T-helper 1 cell treated with Interleukin-12 subunit alpha and Interleukin-12 subunit beta and Interleukin-4 antibody, amounts not matched to agents 30 μg/mL and 1 μg/mL, for 36 hours (primary cell): Measurements from ENCODE around the gene CARMIL1.

Experiments
- H3K27ac Mint-ChIP-seq: one replicate; pipeline ENCODE4 v1.8.0; 2021; ENCODE audit warnings: mild to moderate bottlenecking, mixed read lengths
- H3K27me3 Mint-ChIP-seq: one replicate; pipeline ENCODE4 v1.8.0; 2021; ENCODE audit warnings: low read depth, mixed read lengths
- H3K36me3 Mint-ChIP-seq: one replicate; pipeline ENCODE4 v1.8.0; 2021; ENCODE audit warnings: low read depth, mixed read lengths
- H3K4me1 Mint-ChIP-seq: one replicate; pipeline ENCODE4 v1.8.0; 2021; ENCODE audit warnings: low read depth, mixed read lengths
- H3K4me3 Mint-ChIP-seq: one replicate; pipeline ENCODE4 v1.8.0; 2021; ENCODE audit warnings: mild to moderate bottlenecking, moderate library complexity, mixed read lengths
- H3K9me3 Mint-ChIP-seq: one replicate; pipeline ENCODE4 v1.8.0; 2021; ENCODE audit warnings: mixed read lengths

CARMIL1 gene

DNA sequence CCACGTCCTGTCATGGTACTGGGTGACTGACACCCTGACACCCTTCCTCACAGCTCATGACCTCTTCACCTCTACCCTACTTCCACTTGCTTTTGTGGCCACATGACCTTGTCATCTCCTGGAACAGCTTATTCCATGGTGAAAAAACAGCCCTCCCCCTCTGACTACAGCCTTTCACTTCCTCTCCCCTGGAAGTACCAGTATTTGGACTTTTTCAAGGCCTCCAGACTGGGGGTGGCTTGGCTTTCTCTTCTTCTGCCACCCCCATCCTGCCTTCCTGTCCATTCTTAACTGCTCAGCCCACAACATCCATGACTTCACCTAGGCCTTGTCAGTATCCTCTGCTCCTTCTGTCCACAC is 168.4 kb downstream of the CARMIL1 start:
- Mint-ChIP-seq H3K4me1 (peaks cover 11% of the 10 kb centered on the region), H3K27me3 (no peaks in the 10 kb centered on the region), H3K9me3 (peaks cover 14% of the 10 kb centered on the region), H3K4me3 (no peak overlapping the region), H3K36me3 (peaks cover 4% of the 10 kb centered on the region), H3K27ac (no peak overlapping the region)

DNA sequence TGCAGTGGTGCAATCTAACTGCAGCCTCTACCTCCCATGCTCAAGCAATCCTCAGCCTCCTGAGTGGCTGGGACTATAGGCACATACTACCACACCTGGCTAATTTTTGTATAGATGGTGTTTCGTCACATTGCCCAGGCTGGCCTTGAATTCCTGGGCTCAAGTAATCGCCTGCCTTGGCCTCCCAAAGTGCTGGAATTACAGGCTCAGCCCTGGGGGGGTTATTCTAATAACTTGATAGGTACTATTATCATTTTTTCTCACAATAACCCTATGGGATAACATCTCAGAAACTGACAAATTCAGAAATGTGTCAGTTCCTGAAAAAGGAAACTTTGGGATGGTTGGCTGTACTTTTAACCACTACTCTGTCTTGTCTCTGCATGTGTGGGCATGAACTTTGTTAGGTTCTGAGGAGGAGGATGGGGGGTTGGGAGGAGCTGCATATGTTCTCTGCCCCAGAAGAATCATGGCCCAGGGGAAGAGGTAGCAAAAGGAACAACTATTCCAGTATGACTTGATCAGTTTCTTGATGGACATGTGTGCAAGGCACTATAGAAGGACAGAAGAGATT is 169.9 kb downstream of the CARMIL1 start:
- Mint-ChIP-seq H3K36me3 (peaks cover 4% of the 10 kb centered on the region), H3K4me1 (peaks cover 11% of the 10 kb centered on the region), H3K9me3 (peaks cover 14% of the 10 kb centered on the region), H3K4me3 (no peak overlapping the region), H3K27ac (no peak overlapping the region), H3K27me3 (no peaks in the 10 kb centered on the region)

- H3K27ac Mint-ChIP-seq: no peak overlapping the region
- peaks cover 14% of the 10 kb centered on the region for H3K9me3 Mint-ChIP-seq
- H3K4me3 Mint-ChIP-seq: no peak overlapping the region
- H3K36me3 Mint-ChIP-seq: peaks cover 4% of the 10 kb centered on the region
- peaks cover 11% of the 10 kb centered on the region for H3K4me1 Mint-ChIP-seq
- no peaks in the 10 kb centered on the region for H3K27me3 Mint-ChIP-seq
Measured at GRCh38 chr6:25449774-25450173, 170.6 kb downstream of the CARMIL1 start.

GRCh38 chr6:25450469-25451198 is 171.5 kb downstream of the CARMIL1 start:
- Mint-ChIP-seq H3K9me3 (peaks cover 10% of the 10 kb centered on the region), H3K4me1 (peaks cover 11% of the 10 kb centered on the region), H3K27me3 (no peaks in the 10 kb centered on the region), H3K36me3 (peaks cover 2% of the 10 kb centered on the region), H3K4me3 (no peak overlapping the region), H3K27ac (no peak overlapping the region)

GRCh38 chr6:25452031-25452430 is 172.9 kb downstream of the CARMIL1 start:
- Mint-ChIP-seq H3K4me1 (peaks cover 6% of the 10 kb centered on the region), H3K36me3 (no peaks in the 10 kb centered on the region), H3K4me3 (no peak overlapping the region), H3K9me3 (no peaks in the 10 kb centered on the region), H3K27ac (no peak overlapping the region), H3K27me3 (no peaks in the 10 kb centered on the region)

DNA sequence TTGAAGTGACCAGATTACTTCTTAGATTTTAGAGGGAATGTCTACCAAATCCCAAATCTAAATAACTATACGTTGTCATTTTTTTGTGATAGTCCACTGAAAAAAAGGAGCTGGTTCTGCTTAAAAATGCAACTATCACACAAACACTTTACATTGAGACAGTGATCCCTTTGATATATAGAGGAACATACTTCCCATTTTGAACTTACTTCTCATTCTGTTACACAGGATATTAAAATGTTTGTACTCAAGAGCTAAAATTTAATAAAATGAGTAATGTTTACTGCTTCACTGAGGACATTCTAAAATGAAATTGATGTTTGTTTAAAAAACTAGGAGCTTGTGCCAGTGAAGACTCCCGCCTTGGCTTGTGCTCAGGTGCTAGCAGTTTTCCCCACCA is 174.1 kb downstream of the CARMIL1 start:
- no peak overlapping the region for H3K27ac Mint-ChIP-seq
- H3K4me1 Mint-ChIP-seq: peaks cover 1% of the 10 kb centered on the region
- H3K27me3 Mint-ChIP-seq: no peaks in the 10 kb centered on the region
- no peak overlapping the region for H3K4me3 Mint-ChIP-seq
- H3K9me3 Mint-ChIP-seq: no peaks in the 10 kb centered on the region
- no peaks in the 10 kb centered on the region for H3K36me3 Mint-ChIP-seq

DNA sequence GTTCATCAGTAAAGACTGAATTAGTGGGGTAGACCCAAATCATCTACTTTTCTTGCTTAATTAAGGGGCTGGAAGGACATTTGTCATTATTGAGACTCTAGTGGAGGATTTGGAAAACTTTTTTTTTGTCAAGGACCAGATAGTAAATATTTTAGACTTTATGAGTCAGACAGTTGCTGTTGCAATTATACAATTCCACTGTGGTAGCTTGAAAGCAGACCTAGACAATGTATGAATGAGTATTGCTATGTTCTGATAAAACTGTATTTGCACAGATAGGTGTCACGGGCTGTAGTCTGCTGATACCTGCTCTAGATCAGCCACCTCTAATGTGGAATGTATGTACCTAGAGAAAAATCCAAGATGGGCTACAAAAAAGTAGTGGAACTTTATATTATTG is 175.0 kb downstream of the CARMIL1 start:
- H3K9me3 Mint-ChIP-seq: no peaks in the 10 kb centered on the region
- H3K36me3 Mint-ChIP-seq: no peaks in the 10 kb centered on the region
- peaks cover 1% of the 10 kb centered on the region for H3K4me1 Mint-ChIP-seq
- no peaks in the 10 kb centered on the region for H3K27me3 Mint-ChIP-seq
- no peak overlapping the region for H3K4me3 Mint-ChIP-seq
- no peak overlapping the region for H3K27ac Mint-ChIP-seq

- Mint-ChIP-seq H3K4me3 (no peak overlapping the region), H3K9me3 (no peaks in the 10 kb centered on the region), H3K27me3 (no peaks in the 10 kb centered on the region), H3K36me3 (no peaks in the 10 kb centered on the region), H3K4me1 (no peaks in the 10 kb centered on the region), H3K27ac (no peak overlapping the region)
Measured at GRCh38 chr6:25456249-25457040, 177.3 kb downstream of the CARMIL1 start.

- Mint-ChIP-seq H3K9me3 (no peaks in the 10 kb centered on the region), H3K4me1 (no peaks in the 10 kb centered on the region), H3K27ac (no peak overlapping the region), H3K36me3 (no peaks in the 10 kb centered on the region), H3K27me3 (no peaks in the 10 kb centered on the region), H3K4me3 (no peak overlapping the region)
Measured at GRCh38 chr6:25457516-25457915, 178.3 kb downstream of the CARMIL1 start.

DNA sequence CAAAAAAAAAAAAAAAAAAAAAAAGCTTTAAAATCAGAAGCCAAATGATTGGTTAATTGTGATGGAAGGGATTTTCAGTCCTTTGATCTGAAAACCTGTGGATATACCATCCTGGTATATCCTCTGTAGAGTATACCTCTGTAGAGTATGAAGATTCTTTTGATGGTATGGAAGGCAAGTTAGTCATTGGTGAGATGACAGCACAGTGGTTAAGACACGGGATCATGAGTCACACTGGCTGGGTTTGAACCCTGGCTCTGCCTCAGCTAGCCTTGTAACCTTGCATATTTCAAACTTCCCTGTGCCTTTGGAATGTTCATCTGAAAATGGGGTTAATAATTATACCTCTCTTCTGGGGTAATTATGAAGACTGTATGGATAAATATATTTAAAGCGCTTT is 179.3 kb downstream of the CARMIL1 start:
- H3K36me3 Mint-ChIP-seq: no peaks in the 10 kb centered on the region
- no peak overlapping the region for H3K4me3 Mint-ChIP-seq
- no peak overlapping the region for H3K27ac Mint-ChIP-seq
- no peaks in the 10 kb centered on the region for H3K4me1 Mint-ChIP-seq
- no peaks in the 10 kb centered on the region for H3K9me3 Mint-ChIP-seq
- no peaks in the 10 kb centered on the region for H3K27me3 Mint-ChIP-seq

GRCh38 chr6:25462235-25462897 is 183.2 kb downstream of the CARMIL1 start:
- Mint-ChIP-seq H3K36me3 (no peaks in the 10 kb centered on the region), H3K4me1 (no peaks in the 10 kb centered on the region), H3K9me3 (no peaks in the 10 kb centered on the region), H3K27ac (no peak overlapping the region), H3K27me3 (no peaks in the 10 kb centered on the region), H3K4me3 (no peak overlapping the region)

GRCh38 chr6:25463441-25463840 is 184.3 kb downstream of the CARMIL1 start:
- Mint-ChIP-seq H3K27me3 (no peaks in the 10 kb centered on the region), H3K4me3 (no peak overlapping the region), H3K36me3 (no peaks in the 10 kb centered on the region), H3K27ac (no peak overlapping the region), H3K4me1 (no peaks in the 10 kb centered on the region), H3K9me3 (no peaks in the 10 kb centered on the region)

DNA sequence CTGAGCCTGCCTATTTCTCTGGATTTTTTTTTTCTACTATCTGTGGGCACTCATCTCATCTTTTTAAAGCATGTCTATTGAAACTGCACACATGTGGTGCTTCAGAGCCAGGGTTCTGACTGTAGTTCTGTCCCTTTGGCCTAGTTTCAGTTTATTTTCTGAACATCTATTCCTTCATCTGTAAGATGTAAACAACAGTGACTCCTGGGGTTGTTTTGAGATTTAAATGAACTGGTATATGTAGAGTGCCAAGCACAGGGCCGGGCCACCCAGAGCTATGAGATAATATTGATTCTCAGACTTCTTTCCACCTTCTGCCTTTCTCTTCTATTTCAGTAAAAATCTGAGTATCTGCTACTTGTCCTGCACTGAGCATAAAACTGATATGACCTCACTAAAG is 185.1 kb downstream of the CARMIL1 start:
- no peaks in the 10 kb centered on the region for H3K9me3 Mint-ChIP-seq
- no peaks in the 10 kb centered on the region for H3K4me1 Mint-ChIP-seq
- H3K27me3 Mint-ChIP-seq: no peaks in the 10 kb centered on the region
- H3K27ac Mint-ChIP-seq: no peak overlapping the region
- no peak overlapping the region for H3K4me3 Mint-ChIP-seq
- no peaks in the 10 kb centered on the region for H3K36me3 Mint-ChIP-seq

DNA sequence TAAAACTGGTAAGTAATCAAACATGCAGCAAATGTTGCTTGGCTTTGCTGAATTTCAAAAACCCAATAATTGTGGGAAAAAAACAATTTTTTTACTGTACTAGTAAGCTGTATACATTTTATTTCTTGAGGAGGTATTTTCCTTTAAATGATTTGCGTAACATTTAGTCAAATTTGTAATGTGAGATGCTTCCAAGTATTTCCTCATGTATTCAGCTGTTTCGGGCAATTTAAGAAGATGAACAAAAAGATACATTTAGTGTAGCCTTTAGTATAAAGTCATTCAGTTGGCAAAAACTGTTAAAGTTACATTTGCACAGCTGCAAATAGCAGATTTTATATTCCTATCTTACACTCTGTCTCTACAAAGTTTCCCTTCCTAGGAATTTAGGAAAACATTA is 186.8 kb downstream of the CARMIL1 start:
- no peak overlapping the region for H3K4me3 Mint-ChIP-seq
- H3K27me3 Mint-ChIP-seq: no peaks in the 10 kb centered on the region
- H3K9me3 Mint-ChIP-seq: no peaks in the 10 kb centered on the region
- H3K4me1 Mint-ChIP-seq: no peaks in the 10 kb centered on the region
- no peaks in the 10 kb centered on the region for H3K36me3 Mint-ChIP-seq
- no peak overlapping the region for H3K27ac Mint-ChIP-seq

GRCh38 chr6:25468881-25469280 is 189.7 kb downstream of the CARMIL1 start:
- Mint-ChIP-seq H3K4me1 (no peaks in the 10 kb centered on the region), H3K4me3 (no peak overlapping the region), H3K27ac (no peak overlapping the region), H3K27me3 (no peaks in the 10 kb centered on the region), H3K9me3 (no peaks in the 10 kb centered on the region), H3K36me3 (no peaks in the 10 kb centered on the region)
